Measurements from ENCODE around the gene OCRL.

GRCh38 chrX:129520151-129520550 lies 19.9 kb upstream of the OCRL start:
- TF ChIP-seq CTCF (IDR thresholded peaks at IDR 0.05) (no peak), POLR2AphosphoS5 (IDR thresholded peaks at IDR 0.05) (no peak)

All from esophagus muscularis mucosa (tissue), 3 donors.